ENCODE measurements around the gene SRRM5.

SRRM5 gene

GRCh38 chr19:43620061-43621001 is 8.4 kb downstream of the SRRM5 start:
- Histone ChIP-seq H3K27me3 (replicated peaks; ENCODE audit: insufficient read depth, low read length) (no peaks in the 10 kb centered on the region), H2AFZ (ENCODE audit: low read length) (peak overlapping the region; percentile 80), H3K36me3 (replicated peaks; ENCODE audit: insufficient read depth, low read length) (no peaks in the 10 kb centered on the region), H4K20me1 (ENCODE audit: insufficient read depth, low read length) (no peaks in the 10 kb centered on the region), H3K4me2 (ENCODE audit: low read depth, low read length) (peak overlapping the region; percentile 97), H3K9me3 (replicated peaks; ENCODE audit: insufficient read depth, low read length) (no peaks in the 10 kb centered on the region), H3K4me3 (ENCODE audit: low read length) (peak overlapping the region; percentile 85), H3K79me2 (ENCODE audit: low read length) (peaks cover 32% of the 10 kb centered on the region), H3K9ac (ENCODE audit: low read length) (peak overlapping the region; percentile 95), H3K4me1 (ENCODE audit: low read length) (peaks cover 7% of the 10 kb centered on the region; the same call in 1 of the 2 replicates), H3K27ac (ENCODE audit: low read length) (peak overlapping the region; percentile 93), H3F3A (ENCODE audit: insufficient read depth, low read length) (peaks cover 16% of the 10 kb centered on the region; the same call in 1 of the 2 replicates), H3K9me2 (replicated peaks; ENCODE audit: insufficient read depth, low read length) (no peaks in the 10 kb centered on the region)
- TF ChIP-seq CTCF (IDR thresholded peaks at IDR 0.05; ENCODE audit: low read length) (no peak), EZH2 (optimal IDR thresholded peaks at IDR 0.05; ENCODE audit: low read depth, low read length) (no peak), EZH2phosphoT487 (IDR thresholded peaks at IDR 0.05; ENCODE audit: low read length) (no peak)
- no peak for DNase-seq

- H3K4me2 ChIP-seq (ENCODE audit: low read depth, low read length) = no peak overlapping the region
- H3K36me3 ChIP-seq (replicated peaks; ENCODE audit: insufficient read depth, low read length) = no peaks in the 10 kb centered on the region
- no peak overlapping the region for H3K4me3 ChIP-seq (ENCODE audit: low read length)
- TF ChIP-seq EZH2 (optimal IDR thresholded peaks at IDR 0.05; ENCODE audit: low read depth, low read length) = no peak
- no peak for TF ChIP-seq CTCF (IDR thresholded peaks at IDR 0.05; ENCODE audit: low read length)
- no peak for TF ChIP-seq EZH2phosphoT487 (IDR thresholded peaks at IDR 0.05; ENCODE audit: low read length)
- peaks cover 17% of the 10 kb centered on the region for H3K79me2 ChIP-seq (ENCODE audit: low read length)
- H3K27ac ChIP-seq (ENCODE audit: low read length) = no peak overlapping the region
- no peak overlapping the region for H2AFZ ChIP-seq (ENCODE audit: low read length)
- H4K20me1 ChIP-seq (ENCODE audit: insufficient read depth, low read length) = no peaks in the 10 kb centered on the region
- no peaks in the 10 kb centered on the region for H3K9me2 ChIP-seq (replicated peaks; ENCODE audit: insufficient read depth, low read length)
- no peak overlapping the region for H3K9ac ChIP-seq (ENCODE audit: low read length)
- peaks cover 7% of the 10 kb centered on the region; the same call in 1 of the 2 replicates for H3K4me1 ChIP-seq (ENCODE audit: low read length)
- no peaks in the 10 kb centered on the region for H3K9me3 ChIP-seq (replicated peaks; ENCODE audit: insufficient read depth, low read length)
- no peak for DNase-seq
- peaks cover 6% of the 10 kb centered on the region; the same call in 1 of the 2 replicates for H3K27me3 ChIP-seq (replicated peaks; ENCODE audit: insufficient read depth, low read length)
- peaks cover 16% of the 10 kb centered on the region; the same call in 1 of the 2 replicates for H3F3A ChIP-seq (ENCODE audit: insufficient read depth, low read length)
These were observed 10.2 kb downstream of the SRRM5 start for GRCh38 chr19:43622070-43622469.

- Histone ChIP-seq H2AFZ (ENCODE audit: low read length) (no peak overlapping the region), H3K9me2 (replicated peaks; ENCODE audit: insufficient read depth, low read length) (no peaks in the 10 kb centered on the region), H3F3A (ENCODE audit: insufficient read depth, low read length) (peaks cover 16% of the 10 kb centered on the region; the same call in 1 of the 2 replicates), H3K79me2 (ENCODE audit: low read length) (peaks cover 11% of the 10 kb centered on the region), H3K27me3 (replicated peaks; ENCODE audit: insufficient read depth, low read length) (peaks cover 14% of the 10 kb centered on the region), H4K20me1 (ENCODE audit: insufficient read depth, low read length) (no peaks in the 10 kb centered on the region), H3K36me3 (replicated peaks; ENCODE audit: insufficient read depth, low read length) (no peaks in the 10 kb centered on the region), H3K4me1 (ENCODE audit: low read length) (peaks cover 7% of the 10 kb centered on the region; the same call in 1 of the 2 replicates), H3K4me2 (ENCODE audit: low read depth, low read length) (no peak overlapping the region), H3K27ac (ENCODE audit: low read length) (no peak overlapping the region), H3K4me3 (ENCODE audit: low read length) (no peak overlapping the region), H3K9me3 (replicated peaks; ENCODE audit: insufficient read depth, low read length) (no peaks in the 10 kb centered on the region), H3K9ac (ENCODE audit: low read length) (no peak overlapping the region)
- no peak for TF ChIP-seq EZH2phosphoT487 (IDR thresholded peaks at IDR 0.05; ENCODE audit: low read length)
- TF ChIP-seq EZH2 (optimal IDR thresholded peaks at IDR 0.05; ENCODE audit: low read depth, low read length) = no peak
- no peak for TF ChIP-seq CTCF (IDR thresholded peaks at IDR 0.05; ENCODE audit: low read length)
- DNase-seq = no peak
These were observed 11.1 kb downstream of the SRRM5 start for GRCh38 chr19:43622956-43623355.

Data from MM.1S (cell line).